Measurements from ENCODE around the gene LPIN3.

DNA sequence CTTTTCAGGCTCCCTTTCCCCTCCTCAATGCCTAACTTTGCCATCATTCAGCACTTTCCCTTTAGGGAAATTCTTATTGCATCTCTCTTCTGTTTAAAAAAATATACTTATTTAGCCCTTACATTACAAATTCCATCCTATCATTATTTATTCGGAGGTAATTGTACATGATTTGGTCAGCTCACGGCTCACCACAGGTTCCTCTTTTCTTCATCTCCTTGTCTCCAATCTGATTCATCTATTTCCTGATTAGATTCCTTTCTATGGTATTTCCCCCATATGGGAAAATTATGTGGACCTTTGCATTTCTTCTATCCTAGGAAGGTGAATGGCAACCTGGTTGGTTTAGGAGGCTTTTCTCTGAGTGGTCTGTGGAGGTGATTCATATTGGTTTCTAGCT is 38.9 kb downstream of the LPIN3 start:
- TF ChIP-seq, protein P1, sequence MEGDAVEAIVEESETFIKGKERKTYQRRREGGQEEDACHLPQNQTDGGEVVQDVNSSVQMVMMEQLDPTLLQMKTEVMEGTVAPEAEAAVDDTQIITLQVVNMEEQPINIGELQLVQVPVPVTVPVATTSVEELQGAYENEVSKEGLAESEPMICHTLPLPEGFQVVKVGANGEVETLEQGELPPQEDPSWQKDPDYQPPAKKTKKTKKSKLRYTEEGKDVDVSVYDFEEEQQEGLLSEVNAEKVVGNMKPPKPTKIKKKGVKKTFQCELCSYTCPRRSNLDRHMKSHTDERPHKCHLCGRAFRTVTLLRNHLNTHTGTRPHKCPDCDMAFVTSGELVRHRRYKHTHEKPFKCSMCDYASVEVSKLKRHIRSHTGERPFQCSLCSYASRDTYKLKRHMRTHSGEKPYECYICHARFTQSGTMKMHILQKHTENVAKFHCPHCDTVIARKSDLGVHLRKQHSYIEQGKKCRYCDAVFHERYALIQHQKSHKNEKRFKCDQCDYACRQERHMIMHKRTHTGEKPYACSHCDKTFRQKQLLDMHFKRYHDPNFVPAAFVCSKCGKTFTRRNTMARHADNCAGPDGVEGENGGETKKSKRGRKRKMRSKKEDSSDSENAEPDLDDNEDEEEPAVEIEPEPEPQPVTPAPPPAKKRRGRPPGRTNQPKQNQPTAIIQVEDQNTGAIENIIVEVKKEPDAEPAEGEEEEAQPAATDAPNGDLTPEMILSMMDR (IDR thresholded peaks at IDR 0.05): no peak
- TF ChIP-seq POLR2A (IDR thresholded peaks at IDR 0.05): no peak

Measured in Peyer's patch (tissue), 4 donors.